Measurements from ENCODE around the gene KLF12. TPM values are rescaled to one million over a fixed set of nuclear protein-coding genes. Genes with fewer than 3 reads are reported as not detected.

KLF12 gene
- total RNA-seq, 1 donor from 2014 or later, result 3.4 TPM

- Histone ChIP-seq H3K27me3 (ENCODE audit: control insufficient read depth, insufficient read depth, low read length) (no peaks in the 10 kb centered on the region), H3K4me3 (ENCODE audit: low read depth, low read length) (no peak overlapping the region), H3K36me3 (ENCODE audit: control insufficient read depth, insufficient read depth, low read length) (no peaks in the 10 kb centered on the region)
- FAIRE-seq (no peak), DNase-seq (ENCODE audit: low read depth) (no peak)
- TF ChIP-seq, protein P1, sequence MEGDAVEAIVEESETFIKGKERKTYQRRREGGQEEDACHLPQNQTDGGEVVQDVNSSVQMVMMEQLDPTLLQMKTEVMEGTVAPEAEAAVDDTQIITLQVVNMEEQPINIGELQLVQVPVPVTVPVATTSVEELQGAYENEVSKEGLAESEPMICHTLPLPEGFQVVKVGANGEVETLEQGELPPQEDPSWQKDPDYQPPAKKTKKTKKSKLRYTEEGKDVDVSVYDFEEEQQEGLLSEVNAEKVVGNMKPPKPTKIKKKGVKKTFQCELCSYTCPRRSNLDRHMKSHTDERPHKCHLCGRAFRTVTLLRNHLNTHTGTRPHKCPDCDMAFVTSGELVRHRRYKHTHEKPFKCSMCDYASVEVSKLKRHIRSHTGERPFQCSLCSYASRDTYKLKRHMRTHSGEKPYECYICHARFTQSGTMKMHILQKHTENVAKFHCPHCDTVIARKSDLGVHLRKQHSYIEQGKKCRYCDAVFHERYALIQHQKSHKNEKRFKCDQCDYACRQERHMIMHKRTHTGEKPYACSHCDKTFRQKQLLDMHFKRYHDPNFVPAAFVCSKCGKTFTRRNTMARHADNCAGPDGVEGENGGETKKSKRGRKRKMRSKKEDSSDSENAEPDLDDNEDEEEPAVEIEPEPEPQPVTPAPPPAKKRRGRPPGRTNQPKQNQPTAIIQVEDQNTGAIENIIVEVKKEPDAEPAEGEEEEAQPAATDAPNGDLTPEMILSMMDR (IDR thresholded peaks at IDR 0.05; ENCODE audit: insufficient read depth, low read length, severe bottlenecking), result no peak
These were observed 23.8 kb upstream of the KLF12 start for GRCh38 chr13:74158028-74158427.

GRCh38 chr13:74154981-74155380, 20.8 kb upstream of the KLF12 start:
- FAIRE-seq, result no peak
- TF ChIP-seq, protein P1 (IDR thresholded peaks at IDR 0.05; ENCODE audit: insufficient read depth, low read length, severe bottlenecking), result no peak
- Histone ChIP-seq H3K4me3 (ENCODE audit: low read depth, low read length) (no peak overlapping the region), H3K27me3 (ENCODE audit: control insufficient read depth, insufficient read depth, low read length) (no peaks in the 10 kb centered on the region), H3K36me3 (ENCODE audit: control insufficient read depth, insufficient read depth, low read length) (no peaks in the 10 kb centered on the region)
- peak; percentile 81 for DNase-seq (ENCODE audit: low read depth)

DNA sequence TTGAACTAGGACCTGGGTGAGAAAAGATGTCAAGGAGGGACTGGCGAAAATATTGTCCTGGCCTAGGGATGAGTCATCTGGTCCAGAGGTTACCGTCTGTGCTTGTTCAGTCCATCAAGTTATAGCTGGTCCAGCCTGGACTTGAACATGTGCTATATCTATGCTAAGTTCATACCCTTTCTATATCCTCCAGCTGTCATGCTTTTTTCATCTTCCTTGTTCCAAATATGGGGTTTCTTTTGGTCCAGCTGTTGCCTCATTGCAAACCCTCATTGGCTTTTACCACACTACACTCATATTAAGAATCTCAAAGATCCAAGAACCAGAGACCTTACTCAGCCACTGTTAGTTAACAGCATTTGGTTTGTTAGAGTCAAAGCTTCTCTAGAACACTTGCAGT, 19.1 kb upstream of the KLF12 start:
- no peak for FAIRE-seq

GRCh38 chr13:74151859-74152258, 17.7 kb upstream of the KLF12 start:
- DNase-seq (ENCODE audit: low read depth) (no peak), FAIRE-seq (no peak)
- no peaks in the 10 kb centered on the region for H3K27me3 ChIP-seq (ENCODE audit: control insufficient read depth, insufficient read depth, low read length)
- H3K4me3 ChIP-seq (ENCODE audit: low read depth, low read length), result no peak overlapping the region
- H3K36me3 ChIP-seq (ENCODE audit: control insufficient read depth, insufficient read depth, low read length), result no peaks in the 10 kb centered on the region
- TF ChIP-seq, protein P1 (IDR thresholded peaks at IDR 0.05; ENCODE audit: insufficient read depth, low read length, severe bottlenecking), result no peak

More for the DNA sequence above, 19.1 kb upstream of the KLF12 start:
- DNase-seq (ENCODE audit: low read depth), result peak; percentile 57
- TF ChIP-seq, protein P1 (IDR thresholded peaks at IDR 0.05; ENCODE audit: insufficient read depth, low read length, severe bottlenecking), result no peak
- Histone ChIP-seq H3K27me3 (ENCODE audit: control insufficient read depth, insufficient read depth, low read length) (no peaks in the 10 kb centered on the region), H3K4me3 (ENCODE audit: low read depth, low read length) (no peak overlapping the region), H3K36me3 (ENCODE audit: control insufficient read depth, insufficient read depth, low read length) (no peaks in the 10 kb centered on the region)

DNA sequence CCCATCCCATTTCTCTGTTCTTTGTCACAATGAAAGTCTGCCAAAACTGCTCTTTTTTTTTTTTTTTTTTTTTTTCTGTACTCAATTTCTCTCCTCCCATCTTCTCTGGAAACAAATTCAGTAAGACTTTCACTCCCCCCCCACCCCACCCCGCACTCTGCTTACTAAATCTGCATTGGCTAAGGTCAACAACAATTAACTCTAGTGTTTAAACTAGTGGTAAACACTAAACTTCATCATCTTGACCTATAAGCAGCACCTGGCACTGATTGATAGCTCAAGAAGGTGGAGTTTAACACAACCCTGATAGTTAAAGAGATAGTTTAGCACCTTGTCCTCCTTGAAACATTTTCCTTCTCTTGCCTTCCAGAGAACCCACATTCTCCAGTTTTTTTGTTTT, 14.1 kb upstream of the KLF12 start:
- DNase-seq (ENCODE audit: low read depth) (no peak), FAIRE-seq (no peak)
- Histone ChIP-seq H3K4me3 (ENCODE audit: low read depth, low read length) (no peak overlapping the region), H3K27me3 (ENCODE audit: control insufficient read depth, insufficient read depth, low read length) (no peaks in the 10 kb centered on the region), H3K36me3 (ENCODE audit: control insufficient read depth, insufficient read depth, low read length) (no peaks in the 10 kb centered on the region)
- TF ChIP-seq, protein P1 (IDR thresholded peaks at IDR 0.05; ENCODE audit: insufficient read depth, low read length, severe bottlenecking), result no peak

DNA sequence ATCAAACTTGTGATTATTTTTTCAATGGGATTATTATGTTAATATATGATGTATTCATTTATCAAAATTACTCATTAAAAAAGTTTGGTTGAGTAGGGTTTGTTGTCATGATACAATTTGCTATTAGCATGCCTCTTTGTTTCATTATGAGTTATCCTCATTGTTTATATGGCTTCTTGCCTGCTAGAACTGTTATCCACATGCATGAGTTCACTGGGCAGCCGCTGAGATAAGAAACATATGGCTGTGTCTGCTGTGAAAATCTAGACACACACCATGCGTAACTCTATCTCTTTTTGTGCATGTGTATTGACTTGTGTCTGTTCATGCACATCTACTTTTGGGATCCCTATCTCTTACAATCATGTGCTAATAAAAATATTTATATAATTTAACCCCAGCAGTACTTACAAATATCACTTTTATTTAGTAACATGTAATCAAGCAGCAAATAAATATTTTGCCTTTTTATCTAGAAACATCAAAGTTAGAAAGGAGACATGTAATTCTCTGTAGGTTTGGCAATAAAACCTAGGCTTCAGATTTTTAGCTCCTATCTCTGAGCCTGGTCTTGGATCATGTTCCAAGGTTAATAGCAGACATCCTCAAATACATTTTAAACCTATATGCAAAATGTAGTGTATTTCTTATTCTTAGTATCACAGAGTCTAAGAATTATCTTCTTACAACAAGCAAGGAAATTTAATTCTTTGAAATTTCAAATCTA, 11.2 kb upstream of the KLF12 start:
- FAIRE-seq (no peak), DNase-seq (ENCODE audit: low read depth) (no peak)
- H3K27me3 ChIP-seq (ENCODE audit: control insufficient read depth, insufficient read depth, low read length), result no peaks in the 10 kb centered on the region
- no peaks in the 10 kb centered on the region for H3K36me3 ChIP-seq (ENCODE audit: control insufficient read depth, insufficient read depth, low read length)
- no peak overlapping the region for H3K4me3 ChIP-seq (ENCODE audit: low read depth, low read length)
- TF ChIP-seq, protein P1 (IDR thresholded peaks at IDR 0.05; ENCODE audit: insufficient read depth, low read length, severe bottlenecking), result no peak

Data from bronchial epithelial cell (primary cell).